ENCODE data around the gene UBE2H.
A peak's percentile ranks its signal among the peaks of the same experiment; 100 is the strongest.
"Not testable (repeated sequence)": the region's sequence is repeated elsewhere in the genome, so short reads cannot be mapped to it uniquely, and the experiment has no call there.

Gene UBE2H

DNA sequence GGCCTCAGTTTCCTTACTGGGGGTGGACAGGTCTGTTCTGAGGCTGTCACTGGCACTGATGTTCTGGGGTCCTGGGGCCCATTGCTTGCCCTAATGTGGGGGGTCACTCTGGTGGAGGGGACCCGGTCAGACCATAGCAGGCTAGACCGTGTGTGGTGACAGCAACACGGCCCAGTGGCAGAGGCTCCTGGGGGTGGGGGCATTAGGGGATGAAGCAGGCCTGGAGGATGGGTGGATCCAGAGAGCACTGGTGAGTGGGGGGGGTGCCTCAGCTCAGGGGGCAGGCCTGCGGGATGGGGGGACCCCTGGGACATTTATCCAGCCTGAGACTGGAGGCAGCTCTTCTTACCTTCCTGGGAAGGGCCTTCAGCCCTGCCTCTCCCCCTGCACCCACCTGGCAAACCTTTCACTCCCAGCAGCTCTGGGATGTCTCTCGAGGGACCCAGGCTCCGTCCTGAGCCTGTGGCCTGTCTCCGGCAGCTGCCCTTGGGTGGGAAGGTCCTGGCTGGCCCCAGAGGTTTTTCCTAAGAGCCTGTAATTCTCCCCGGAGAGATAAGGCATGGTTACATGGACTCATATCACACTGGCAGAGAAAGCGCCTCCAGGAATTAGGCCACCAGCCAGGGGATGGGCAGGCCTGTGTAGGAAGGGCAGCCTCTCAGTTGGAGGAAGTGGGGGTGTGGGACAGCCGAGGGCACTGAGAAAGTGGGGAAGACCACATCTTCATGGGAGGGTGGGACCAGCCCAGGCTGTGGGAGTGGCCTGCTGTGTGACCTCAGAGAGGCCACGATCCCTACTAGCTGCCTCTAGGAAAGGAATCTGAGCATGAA lies 147.7 kb downstream of the UBE2H start:
- DNase-seq = no peak

GRCh38 chr7:129804111-129804889 lies 148.5 kb downstream of the UBE2H start:
- DNase-seq = no peak

- no peak for DNase-seq
Measured at GRCh38 chr7:129803546-129804081, 149.1 kb downstream of the UBE2H start.

DNA sequence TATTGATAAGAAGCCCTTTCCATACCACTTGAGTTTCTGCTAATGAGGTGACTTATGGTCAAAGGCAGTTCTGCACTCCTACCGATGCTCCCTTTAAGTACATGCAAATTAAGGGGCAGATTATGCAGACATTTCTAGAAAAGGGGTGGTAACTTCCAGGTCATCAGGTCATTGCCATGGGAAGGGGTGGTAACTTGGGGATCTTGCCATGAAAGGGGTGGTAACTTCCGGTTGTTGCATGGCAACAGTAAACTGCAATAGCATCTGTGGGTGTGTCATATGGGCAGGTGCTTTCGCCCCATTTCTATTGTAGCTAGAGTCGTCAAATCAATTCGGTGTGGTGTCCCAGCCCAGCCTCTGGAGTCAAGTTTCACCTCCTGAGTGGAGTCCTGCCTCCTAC lies 150.9 kb downstream of the UBE2H start:
- DNase-seq = peak in 1 of 3 experiments; percentile 56

GRCh38 chr7:129800901-129801300 lies 151.9 kb downstream of the UBE2H start:
- DNase-seq = no peak

GRCh38 chr7:129799350-129799955 lies 153.3 kb downstream of the UBE2H start:
- DNase-seq = no peak

DNA sequence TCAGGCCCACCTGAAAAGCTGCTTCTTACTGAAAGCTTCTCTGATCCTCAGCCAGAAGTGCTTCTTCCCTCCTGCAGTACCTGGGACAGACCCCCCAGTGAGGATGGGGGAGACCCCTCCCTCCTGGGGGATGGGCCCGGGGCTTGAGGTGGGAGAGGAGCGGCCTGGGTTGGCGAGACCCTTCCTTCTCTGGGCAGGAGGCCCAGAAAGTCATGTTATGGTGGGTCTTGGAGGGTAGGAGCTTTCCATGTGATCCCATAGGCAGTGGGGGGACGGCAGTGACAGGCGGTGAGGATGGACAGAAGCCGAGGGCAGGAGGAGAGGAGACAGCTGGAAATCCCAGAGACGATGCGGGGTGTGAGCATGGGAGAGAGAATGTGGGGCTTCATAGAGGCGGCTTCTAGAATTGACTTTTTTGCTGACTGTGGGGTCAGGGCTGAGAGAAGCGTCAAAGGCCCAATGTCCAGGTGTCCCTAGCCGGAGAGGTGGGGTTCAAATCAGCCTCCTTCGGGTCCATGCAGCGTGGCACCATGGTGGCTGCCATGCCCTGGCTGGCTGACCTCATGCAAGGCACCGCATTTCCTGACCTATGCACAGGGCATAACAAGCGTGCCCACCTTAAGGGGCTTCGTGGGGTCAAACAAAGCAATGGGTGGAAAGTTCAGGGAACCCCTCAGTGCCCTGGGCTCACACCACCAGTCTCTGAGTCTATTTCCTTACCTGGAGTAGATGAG lies 154.0 kb downstream of the UBE2H start:
- DNase-seq = no peak

- DNase-seq = no peak
Measured at GRCh38 chr7:129797214-129797789, 155.5 kb downstream of the UBE2H start.

GRCh38 chr7:129796186-129796775 lies 156.5 kb downstream of the UBE2H start:
- no peak for DNase-seq

DNA sequence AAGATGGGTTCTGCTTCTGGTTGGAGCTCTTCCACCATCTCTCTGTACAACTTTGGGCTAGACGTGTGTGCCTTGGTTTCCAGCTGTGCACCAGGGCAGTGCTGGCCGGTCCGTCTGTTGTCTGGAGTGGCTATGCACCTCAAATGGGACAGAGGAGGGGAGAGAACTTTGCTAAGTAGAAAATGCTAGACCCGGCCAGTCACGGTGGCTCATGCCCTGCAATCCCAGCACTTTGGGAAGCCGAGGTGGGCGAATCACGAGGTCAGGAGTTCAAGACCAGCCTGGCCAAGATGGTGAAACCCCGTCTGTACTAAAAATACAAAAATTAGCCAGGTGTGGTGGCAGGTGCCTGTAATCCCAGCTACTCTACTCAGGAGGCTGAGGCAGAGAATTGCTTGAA lies 158.3 kb downstream of the UBE2H start:
- not testable (repeated sequence) for DNase-seq

DNA sequence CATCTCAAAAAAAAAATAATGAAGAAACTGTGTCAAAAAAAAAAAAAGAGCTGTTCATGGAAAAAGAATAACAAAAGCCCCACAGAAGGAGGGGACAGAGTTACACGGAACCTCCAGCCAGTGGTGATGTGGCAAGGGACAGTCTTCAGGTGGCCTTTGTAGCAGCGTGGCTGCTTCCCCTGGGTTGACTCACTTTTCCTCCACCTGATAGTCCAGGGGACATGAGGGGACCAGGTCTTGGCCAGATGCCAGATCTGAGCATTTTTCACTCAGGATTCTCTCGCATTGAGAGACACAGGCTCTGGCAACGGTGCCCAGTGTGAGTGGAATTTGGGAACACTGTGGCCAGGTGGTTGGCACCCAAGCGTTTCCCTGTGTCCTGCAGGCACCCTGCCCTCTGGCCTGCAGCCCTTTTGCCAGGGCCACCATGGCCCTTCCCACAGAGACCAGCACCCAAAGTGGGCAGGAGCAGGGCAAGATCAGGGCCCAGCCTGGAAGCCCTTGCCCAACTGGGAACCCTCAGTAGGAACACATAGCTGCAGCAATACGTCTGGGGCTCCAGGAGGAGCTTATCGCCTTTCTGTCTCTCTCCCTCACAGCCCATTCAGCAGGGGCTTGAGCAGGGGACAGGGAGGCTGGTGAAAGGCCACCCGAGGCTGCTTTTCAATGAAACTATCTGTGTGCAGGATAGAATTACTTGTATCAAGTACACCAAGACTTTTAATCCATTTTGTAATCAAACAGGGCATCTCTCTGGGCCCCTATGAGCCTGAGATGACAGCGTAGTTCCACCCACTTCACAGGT lies 159.1 kb downstream of the UBE2H start:
- no peak for DNase-seq

DNA sequence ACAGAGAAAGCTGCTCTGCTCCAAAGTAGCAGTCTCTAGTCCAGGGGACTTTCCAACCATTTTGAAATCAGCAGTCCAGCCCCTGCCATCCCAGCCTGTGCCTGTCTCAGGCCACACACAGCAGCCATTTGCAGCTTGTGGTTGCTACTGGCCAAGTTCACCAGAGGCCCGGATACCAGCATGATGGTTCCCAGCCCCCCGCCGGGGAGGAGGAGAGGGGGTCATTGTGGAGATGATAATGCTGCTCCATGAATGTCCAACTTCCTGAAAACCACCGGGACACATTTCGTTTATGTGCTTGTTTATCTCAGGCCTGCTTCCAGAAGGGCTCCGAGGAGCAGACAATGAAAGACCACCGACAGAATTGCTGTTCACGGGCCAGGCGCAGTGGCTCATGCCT lies 160.0 kb downstream of the UBE2H start:
- DNase-seq = no peak

GRCh38 chr7:129790136-129790535 lies 162.6 kb downstream of the UBE2H start:
- DNase-seq = no peak

- DNase-seq = no peak
Measured at GRCh38 chr7:129789652-129790051, 163.1 kb downstream of the UBE2H start.

DNA sequence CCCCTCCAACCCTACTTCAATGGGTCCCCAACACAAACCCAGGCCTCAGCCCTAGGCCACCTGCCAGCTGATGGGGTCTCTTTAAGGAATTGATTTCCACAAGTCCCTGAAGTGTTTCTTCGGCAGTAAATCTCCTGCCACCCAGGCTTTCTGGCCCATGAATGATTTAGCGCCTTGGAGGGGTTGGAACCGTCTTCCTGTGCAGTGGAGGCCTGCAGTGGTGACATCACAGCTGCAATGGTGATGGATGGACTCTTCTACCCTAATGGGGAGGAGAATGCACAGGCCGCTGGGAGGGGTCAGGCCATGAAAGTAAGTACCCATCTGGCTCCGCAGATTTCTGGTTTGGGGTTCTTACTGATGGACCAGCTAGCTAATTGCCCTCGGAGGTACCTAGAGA lies 163.8 kb downstream of the UBE2H start:
- no peak for DNase-seq

DNA sequence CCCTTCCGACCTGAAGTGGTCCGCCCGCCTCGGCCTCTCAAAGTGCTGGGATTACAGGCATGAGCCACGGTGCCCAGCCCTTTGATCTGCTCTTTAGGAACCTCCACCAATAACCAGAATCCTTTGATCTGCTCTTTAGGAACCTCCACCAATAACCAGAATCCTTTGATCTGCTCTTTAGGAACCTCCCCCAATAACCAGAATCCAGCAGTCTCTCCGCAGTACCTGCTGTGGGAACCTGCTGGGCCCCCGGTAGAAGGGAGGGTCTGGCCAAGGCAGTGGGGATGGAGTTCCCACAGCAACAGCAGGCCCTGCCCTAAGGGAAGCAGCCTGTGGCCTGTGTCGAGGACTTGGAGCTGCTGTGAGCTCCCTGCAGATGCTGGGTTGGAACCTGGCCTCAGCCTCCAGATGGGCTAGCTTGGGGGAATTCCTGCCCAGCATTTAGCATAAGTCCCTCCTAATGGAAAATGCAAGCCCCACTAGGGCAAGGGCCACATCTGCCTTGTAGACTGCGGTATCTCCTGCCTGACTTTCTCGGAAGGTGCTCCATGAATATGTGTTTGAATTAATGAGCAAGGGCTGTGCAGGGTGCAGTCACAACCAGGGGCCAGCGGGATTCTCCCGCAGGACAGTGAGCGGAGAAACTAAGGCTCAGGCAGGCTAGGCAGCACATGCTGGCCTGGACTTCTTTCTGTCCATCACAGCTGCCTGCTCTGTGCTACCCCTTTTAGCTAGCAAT lies 165.8 kb downstream of the UBE2H start:
- DNase-seq = no peak

DNA sequence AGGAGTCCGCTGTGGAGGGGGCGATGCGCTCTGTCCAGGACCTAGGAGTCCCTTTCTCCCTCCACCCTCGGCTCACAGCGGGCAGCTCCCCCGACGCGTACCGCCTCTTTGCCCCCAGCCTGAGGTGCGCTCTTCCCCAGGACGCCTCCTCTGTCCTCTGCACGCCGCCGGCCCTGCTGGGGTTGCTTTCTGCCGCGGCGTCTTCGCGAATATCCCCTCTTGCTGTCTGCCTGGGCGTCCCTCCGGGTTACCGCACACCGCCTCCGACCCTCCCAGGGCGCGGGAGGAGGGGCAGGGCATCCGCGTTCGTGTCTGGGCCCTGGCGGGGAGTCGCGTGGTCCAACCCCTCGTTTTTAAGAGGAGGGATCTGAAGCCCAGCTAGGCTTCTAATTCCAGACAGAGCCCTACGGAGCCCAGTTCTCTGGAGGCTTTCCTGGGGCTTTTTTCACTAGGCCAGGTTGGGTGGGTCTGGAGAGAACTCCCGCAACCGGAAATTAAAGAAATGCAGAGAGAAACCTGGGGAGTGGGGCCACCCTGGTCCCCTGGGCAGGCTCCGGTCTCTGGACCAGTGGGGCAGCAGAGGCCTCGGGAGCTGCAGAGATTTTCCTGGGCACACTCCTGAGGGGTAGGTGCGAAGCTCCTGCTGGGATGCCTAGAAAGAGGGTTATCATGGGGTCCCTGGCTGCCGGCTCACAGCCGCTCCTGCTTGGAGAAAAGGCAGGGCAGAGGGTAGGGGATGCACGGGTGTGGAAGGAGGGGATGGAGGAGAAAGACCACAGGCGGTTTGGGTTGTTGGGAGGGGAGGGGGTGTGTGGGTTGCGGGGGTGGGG lies 166.9 kb downstream of the UBE2H start:
- no peak for DNase-seq

DNA sequence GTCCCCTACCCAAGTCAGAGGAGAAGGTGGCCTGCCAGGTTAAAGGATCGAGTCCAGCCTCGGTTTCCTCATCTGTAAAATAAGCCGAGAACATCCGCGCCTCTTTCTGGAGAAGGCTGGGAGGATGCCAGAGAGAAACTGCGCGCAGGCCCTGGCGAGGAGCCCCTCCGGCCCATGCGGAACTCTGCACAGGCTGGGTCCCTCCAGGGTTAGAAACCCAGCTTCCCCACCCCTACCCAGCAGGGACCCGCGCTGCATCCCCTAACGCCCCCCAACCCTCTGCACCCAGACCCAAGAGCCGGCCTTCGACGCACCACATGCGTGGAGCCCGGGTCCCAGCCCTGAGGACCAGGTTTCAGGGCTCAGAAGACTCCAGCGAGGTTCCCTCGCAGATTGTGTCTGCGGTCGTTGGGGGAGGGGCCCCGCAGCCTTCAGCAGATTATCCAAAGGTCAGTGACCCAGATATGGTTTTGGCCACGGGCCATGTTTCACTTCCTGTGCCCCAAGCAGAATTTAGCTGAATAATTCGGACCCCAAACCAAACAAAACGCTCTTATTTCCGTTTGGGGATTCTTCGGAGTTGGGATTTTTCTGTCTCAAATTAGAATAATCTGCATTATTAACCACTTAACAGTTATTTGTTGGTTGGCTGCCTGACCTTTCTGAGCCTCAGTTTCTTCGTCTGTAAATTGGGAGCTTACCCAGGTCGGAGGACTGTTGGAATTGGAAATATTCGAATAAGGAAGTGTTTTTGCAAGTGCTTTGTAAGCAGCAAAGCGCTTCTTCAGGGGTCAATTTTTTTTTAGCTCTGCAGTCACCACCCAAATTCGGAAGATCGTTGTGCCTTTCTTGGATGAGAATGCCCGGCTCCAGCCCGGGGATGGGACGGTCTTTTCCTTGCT lies 167.7 kb downstream of the UBE2H start:
- no peak for DNase-seq

Measured in NCI-H1417 (cell line).